Measurements from ENCODE around the gene KERA.

KERA gene

DNA sequence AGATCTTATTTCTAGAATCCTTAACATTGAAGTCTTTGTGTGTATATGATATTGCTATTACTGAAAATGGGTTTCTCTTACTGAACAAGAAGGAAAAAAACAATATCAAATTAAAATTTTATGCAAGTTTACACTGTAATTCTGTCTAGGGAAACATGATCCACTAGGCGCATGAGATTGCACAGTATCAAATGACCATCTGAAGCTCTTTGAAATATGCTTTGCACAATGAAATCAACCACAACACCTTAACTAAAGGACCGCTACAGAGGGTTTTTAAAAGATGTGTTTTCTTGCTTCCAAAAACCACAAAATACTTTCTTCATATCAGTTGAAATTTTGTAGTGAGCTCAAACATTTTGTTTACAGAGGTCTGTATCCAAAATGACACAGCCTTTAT, 15.1 kb upstream of the KERA start:
- H3K27me3 ChIP-seq (ENCODE audit: control insufficient read depth, insufficient read depth, low read length), result no peaks in the 10 kb centered on the region

DNA sequence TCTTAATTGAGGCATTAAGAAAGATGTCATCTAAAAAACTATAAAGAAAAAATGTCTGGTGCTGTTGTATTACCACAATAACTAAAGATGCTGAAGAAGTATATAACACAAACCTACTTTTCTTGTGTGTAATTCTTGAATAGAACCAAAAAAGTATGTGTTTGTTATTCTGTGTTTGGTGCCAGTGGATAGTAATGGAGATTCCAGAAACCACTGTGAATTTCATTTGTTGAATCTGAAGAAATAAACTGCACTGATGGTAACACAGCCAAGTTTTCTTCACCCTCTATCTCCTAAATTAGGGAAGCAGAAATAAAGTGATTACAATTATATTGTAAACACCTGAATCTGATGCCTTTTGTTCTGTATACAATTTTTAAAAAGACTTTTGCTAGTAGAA, 13.1 kb upstream of the KERA start:
- Histone ChIP-seq H3K4me2 (ENCODE audit: low read length) (no peak overlapping the region), H3K9ac (ENCODE audit: low read depth, low read length) (no peak overlapping the region), H3K36me3 (ENCODE audit: insufficient read depth, low read length) (no peaks in the 10 kb centered on the region), H3K27me3 (ENCODE audit: control insufficient read depth, insufficient read depth, low read length) (no peaks in the 10 kb centered on the region), H3K4me1 (ENCODE audit: control insufficient read depth, insufficient read depth, low read length) (no peaks in the 10 kb centered on the region), H3K9me3 (replicated peaks; ENCODE audit: low read length) (no peaks in the 10 kb centered on the region), H3K4me3 (ENCODE audit: low read length) (no peak overlapping the region)

More for the DNA sequence above, 15.1 kb upstream of the KERA start:
- H3K4me3 ChIP-seq (ENCODE audit: low read length), result no peak overlapping the region
- H3K4me1 ChIP-seq (ENCODE audit: control insufficient read depth, insufficient read depth, low read length), result no peaks in the 10 kb centered on the region
- H3K4me2 ChIP-seq (ENCODE audit: low read length), result no peak overlapping the region
- no peaks in the 10 kb centered on the region for H3K9me3 ChIP-seq (replicated peaks; ENCODE audit: low read length)
- H3K9ac ChIP-seq (ENCODE audit: low read depth, low read length), result no peak overlapping the region
- no peaks in the 10 kb centered on the region for H3K36me3 ChIP-seq (ENCODE audit: insufficient read depth, low read length)

DNA sequence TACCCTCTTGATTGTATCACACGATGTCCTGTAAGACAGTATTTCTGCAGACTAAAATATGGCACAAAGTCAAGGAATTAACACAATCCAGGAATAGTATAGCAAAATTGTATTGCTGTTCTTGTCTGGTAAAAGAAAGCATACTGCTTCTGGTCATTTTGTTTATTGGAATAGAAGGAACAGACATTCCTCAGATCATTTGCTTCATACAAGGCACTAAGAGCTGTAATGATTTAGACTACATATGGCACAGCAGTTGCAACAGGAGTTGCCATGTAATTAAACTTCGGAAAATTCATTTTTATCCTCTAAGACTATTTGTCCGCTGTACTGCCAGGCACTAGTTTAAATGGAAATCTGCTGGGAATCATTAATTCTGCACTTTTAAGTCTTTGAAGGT, 7.6 kb upstream of the KERA start:
- no peaks in the 10 kb centered on the region for H3K9me3 ChIP-seq (replicated peaks; ENCODE audit: low read length)
- H3K4me3 ChIP-seq (ENCODE audit: low read length), result no peak overlapping the region
- no peak overlapping the region for H3K4me2 ChIP-seq (ENCODE audit: low read length)
- no peak overlapping the region for H3K9ac ChIP-seq (ENCODE audit: low read depth, low read length)
- H3K4me1 ChIP-seq (ENCODE audit: control insufficient read depth, insufficient read depth, low read length), result no peaks in the 10 kb centered on the region
- H3K27me3 ChIP-seq (ENCODE audit: control insufficient read depth, insufficient read depth, low read length), result no peaks in the 10 kb centered on the region
- H3K36me3 ChIP-seq (ENCODE audit: insufficient read depth, low read length), result no peaks in the 10 kb centered on the region

DNA sequence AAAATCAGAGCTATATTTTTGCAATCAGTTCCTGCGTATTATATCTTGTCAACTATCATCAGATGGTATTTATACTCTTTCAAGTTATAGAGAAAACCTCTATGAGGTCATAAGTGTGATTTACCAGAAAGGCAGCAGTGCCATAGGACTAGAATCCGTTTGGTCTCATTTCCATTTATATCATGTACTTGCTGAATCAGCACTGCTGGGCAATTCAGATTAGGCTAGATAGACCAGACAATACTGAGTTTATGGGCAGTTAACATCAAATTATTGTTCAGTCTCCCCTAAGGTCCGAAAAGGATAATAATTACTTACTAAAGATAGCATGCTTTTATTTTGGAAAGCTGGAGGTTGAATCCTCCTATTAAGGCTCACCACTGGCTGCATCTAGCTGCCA, 6.8 kb upstream of the KERA start:
- H3K4me3 ChIP-seq (ENCODE audit: low read length), result no peak overlapping the region
- no peaks in the 10 kb centered on the region for H3K4me1 ChIP-seq (ENCODE audit: control insufficient read depth, insufficient read depth, low read length)
- no peaks in the 10 kb centered on the region for H3K36me3 ChIP-seq (ENCODE audit: insufficient read depth, low read length)
- no peaks in the 10 kb centered on the region for H3K9me3 ChIP-seq (replicated peaks; ENCODE audit: low read length)
- no peak overlapping the region for H3K9ac ChIP-seq (ENCODE audit: low read depth, low read length)
- H3K4me2 ChIP-seq (ENCODE audit: low read length), result no peak overlapping the region
- no peaks in the 10 kb centered on the region for H3K27me3 ChIP-seq (ENCODE audit: control insufficient read depth, insufficient read depth, low read length)

DNA sequence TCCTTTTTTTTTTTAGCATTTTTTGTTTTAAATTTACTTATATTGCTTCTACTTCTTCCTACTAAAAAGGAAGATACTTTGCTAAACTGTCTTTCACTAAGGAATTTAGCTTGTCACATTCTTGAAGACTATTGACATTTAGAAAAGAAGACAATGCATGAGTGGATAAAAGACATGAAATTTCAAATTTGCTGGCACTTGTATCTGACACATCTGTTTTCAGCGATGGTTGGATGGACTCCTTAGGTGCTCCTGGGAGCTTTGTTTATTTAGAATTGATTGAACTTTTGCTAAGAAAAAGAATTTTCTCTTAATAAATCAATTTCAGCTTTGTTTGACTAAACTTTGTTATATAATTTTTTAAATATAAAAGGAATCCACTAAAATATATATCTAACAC, 3.3 kb upstream of the KERA start:
- H3K4me2 ChIP-seq (ENCODE audit: low read length), result no peak overlapping the region
- H3K27me3 ChIP-seq (ENCODE audit: control insufficient read depth, insufficient read depth, low read length), result no peaks in the 10 kb centered on the region
- no peaks in the 10 kb centered on the region for H3K4me1 ChIP-seq (ENCODE audit: control insufficient read depth, insufficient read depth, low read length)
- no peaks in the 10 kb centered on the region for H3K36me3 ChIP-seq (ENCODE audit: insufficient read depth, low read length)
- H3K9me3 ChIP-seq (replicated peaks; ENCODE audit: low read length), result no peaks in the 10 kb centered on the region
- H3K9ac ChIP-seq (ENCODE audit: low read depth, low read length), result no peak overlapping the region
- no peak overlapping the region for H3K4me3 ChIP-seq (ENCODE audit: low read length)

DNA sequence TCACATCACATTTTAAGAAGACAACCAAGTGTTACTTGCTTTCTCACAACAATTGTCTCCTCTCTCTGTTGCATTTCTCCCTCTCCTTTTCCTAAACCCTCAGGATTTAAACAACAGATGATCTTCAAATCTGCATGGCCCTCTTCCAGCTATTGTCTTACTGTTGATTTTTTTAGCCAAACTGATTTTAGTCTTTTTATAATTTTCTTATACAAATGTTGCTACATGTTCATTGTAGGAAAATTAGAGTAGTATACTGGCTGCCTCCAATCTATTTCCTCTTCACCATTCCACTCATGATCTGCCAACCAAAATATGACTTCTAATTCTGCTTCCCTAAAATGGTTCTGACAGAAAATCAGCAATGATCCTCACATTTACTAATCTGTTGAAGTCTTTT, 1.4 kb upstream of the KERA start:
- no peak overlapping the region for H3K4me2 ChIP-seq (ENCODE audit: low read length)
- H3K9ac ChIP-seq (ENCODE audit: low read depth, low read length), result no peak overlapping the region
- no peaks in the 10 kb centered on the region for H3K27me3 ChIP-seq (ENCODE audit: control insufficient read depth, insufficient read depth, low read length)
- H3K4me3 ChIP-seq (ENCODE audit: low read length), result no peak overlapping the region
- H3K9me3 ChIP-seq (replicated peaks; ENCODE audit: low read length), result no peaks in the 10 kb centered on the region
- H3K36me3 ChIP-seq (ENCODE audit: insufficient read depth, low read length), result no peaks in the 10 kb centered on the region
- H3K4me1 ChIP-seq (ENCODE audit: control insufficient read depth, insufficient read depth, low read length), result peaks cover 3% of the 10 kb centered on the region

DNA sequence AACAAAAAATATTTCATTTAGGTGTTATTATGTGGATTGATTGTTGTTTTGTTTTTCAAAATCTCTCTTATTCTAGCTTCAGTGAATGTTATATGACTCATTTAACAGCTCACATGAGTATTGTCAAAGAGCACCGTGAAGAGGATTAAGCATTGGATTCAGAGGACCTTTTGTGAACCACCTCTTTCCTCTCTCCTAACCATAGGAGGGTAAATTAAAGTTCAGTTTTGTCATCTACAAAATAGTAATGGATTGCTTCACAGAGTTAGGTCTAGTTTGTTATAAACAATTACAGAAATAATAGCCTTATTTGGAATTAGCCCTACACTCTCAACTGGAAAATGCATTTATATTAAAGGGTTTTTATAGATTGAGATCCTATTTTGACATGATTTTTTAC, 962 bp upstream of the KERA start:
- Histone ChIP-seq H3K4me2 (ENCODE audit: low read length) (no peak overlapping the region), H3K4me3 (ENCODE audit: low read length) (no peak overlapping the region), H3K9ac (ENCODE audit: low read depth, low read length) (no peak overlapping the region)

DNA sequence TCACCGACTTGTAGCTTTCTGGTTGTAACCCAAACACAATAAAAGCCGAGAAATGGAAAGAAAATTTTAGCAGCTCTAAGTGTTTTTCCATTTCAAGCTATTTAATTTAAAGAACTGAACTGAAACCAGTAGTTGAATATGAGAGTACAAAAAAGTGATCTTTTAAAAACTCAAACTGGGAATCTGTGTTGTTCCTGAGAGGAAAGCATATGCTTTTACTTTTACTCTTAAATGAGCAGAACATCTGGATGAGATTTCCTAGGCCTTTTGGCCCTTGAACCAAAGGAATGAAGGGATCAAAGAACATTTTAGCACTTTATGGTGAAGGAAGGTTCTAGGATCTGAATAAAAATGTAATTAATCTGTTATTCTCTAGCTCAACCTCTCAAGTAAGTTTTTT, 1.3 kb downstream of the KERA start:
- H3K27me3 ChIP-seq (ENCODE audit: control insufficient read depth, insufficient read depth, low read length), result no peaks in the 10 kb centered on the region
- peaks cover 11% of the 10 kb centered on the region for H3K4me1 ChIP-seq (ENCODE audit: control insufficient read depth, insufficient read depth, low read length)
- H3K9ac ChIP-seq (ENCODE audit: low read depth, low read length), result no peak overlapping the region
- H3K36me3 ChIP-seq (ENCODE audit: insufficient read depth, low read length), result no peaks in the 10 kb centered on the region
- H3K4me2 ChIP-seq (ENCODE audit: low read length), result no peak overlapping the region
- H3K9me3 ChIP-seq (replicated peaks; ENCODE audit: low read length), result no peaks in the 10 kb centered on the region
- no peak overlapping the region for H3K4me3 ChIP-seq (ENCODE audit: low read length)

More for the DNA sequence above, 962 bp upstream of the KERA start:
- H3K27me3 ChIP-seq (ENCODE audit: control insufficient read depth, insufficient read depth, low read length), result no peaks in the 10 kb centered on the region
- no peaks in the 10 kb centered on the region for H3K9me3 ChIP-seq (replicated peaks; ENCODE audit: low read length)
- peaks cover 6% of the 10 kb centered on the region for H3K4me1 ChIP-seq (ENCODE audit: control insufficient read depth, insufficient read depth, low read length)
- H3K36me3 ChIP-seq (ENCODE audit: insufficient read depth, low read length), result no peaks in the 10 kb centered on the region

DNA sequence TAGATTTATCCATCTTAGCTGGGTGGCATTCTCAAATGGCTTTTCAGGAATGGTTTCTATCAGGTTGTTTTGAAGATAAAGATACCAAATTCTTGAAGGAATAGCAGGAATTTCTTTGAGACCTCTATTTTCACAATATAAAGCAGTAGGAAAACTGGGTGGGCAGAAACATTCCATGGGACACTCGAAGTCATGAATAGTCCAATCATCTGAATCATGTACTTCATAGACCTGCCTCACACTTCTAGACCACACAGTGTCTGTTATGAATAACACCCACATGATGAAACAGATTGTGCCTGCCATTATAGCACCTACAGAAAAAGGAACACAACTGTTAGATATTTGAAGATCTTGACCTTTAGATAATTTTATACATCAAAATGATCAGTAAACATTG, 1.8 kb downstream of the KERA start:
- no peaks in the 10 kb centered on the region for H3K27me3 ChIP-seq (ENCODE audit: control insufficient read depth, insufficient read depth, low read length)
- no peaks in the 10 kb centered on the region for H3K9me3 ChIP-seq (replicated peaks; ENCODE audit: low read length)
- H3K9ac ChIP-seq (ENCODE audit: low read depth, low read length), result no peak overlapping the region
- H3K36me3 ChIP-seq (ENCODE audit: insufficient read depth, low read length), result no peaks in the 10 kb centered on the region
- no peak overlapping the region for H3K4me2 ChIP-seq (ENCODE audit: low read length)
- peaks cover 11% of the 10 kb centered on the region for H3K4me1 ChIP-seq (ENCODE audit: control insufficient read depth, insufficient read depth, low read length)
- no peak overlapping the region for H3K4me3 ChIP-seq (ENCODE audit: low read length)

DNA sequence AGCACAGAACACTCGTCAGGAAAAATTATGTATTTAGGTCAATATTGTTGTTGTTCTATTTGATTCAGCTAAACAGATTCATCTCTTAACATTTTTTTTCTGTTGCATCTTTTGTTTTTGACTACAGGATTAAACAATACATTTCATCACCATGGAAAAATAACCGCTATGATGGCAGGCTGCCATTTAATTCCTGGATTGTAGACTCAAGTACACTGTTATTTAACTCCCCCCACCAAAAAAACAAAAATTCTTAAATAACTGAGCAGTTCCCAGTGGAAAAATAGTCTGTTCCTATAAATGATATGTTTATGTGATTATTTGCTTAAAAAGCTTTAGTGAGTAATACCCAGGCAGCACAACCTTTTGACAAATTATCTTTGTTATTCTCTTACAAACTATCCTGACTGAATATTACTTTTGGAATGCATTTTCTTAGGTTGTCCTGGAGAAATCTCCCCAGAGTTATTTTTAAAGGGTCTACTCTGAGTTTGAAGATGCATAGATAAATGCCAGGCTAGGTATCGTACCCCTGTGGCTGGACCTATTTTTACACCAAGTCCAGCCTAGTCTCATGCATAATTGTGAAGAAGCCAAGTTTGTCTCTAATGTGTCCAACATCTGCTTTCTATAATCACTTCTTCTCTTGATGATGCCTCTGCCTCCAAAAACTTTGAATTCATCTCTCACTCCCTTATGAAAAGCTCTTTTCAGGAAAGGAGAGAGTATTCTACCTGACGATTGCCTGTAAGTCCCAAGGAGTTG, 3.7 kb downstream of the KERA start:
- Histone ChIP-seq H3K4me3 (ENCODE audit: low read length) (no peak overlapping the region), H3K9me3 (replicated peaks; ENCODE audit: low read length) (no peaks in the 10 kb centered on the region), H3K4me2 (ENCODE audit: low read length) (no peak overlapping the region), H3K9ac (ENCODE audit: low read depth, low read length) (no peak overlapping the region), H3K27me3 (ENCODE audit: control insufficient read depth, insufficient read depth, low read length) (no peaks in the 10 kb centered on the region), H3K4me1 (ENCODE audit: control insufficient read depth, insufficient read depth, low read length) (peaks cover 11% of the 10 kb centered on the region), H3K36me3 (ENCODE audit: insufficient read depth, low read length) (no peaks in the 10 kb centered on the region)

DNA sequence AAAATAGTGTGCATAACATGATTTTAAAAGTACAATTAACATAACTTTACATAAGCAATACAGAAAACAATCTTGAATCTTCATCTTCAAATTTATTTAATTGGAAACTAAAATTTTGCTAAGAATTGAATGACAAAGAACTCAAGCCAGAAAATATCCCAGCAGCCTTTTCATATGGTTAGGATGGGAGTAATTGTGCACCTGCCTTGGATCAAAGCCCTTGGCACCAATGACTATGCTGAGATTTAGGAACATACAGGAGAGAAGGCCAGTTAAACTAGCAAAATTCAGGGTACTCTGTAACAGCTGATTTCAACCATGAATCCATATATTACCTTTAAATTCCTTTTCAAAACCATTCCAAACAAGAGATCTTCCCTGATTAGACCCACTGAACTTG, 5.8 kb downstream of the KERA start:
- Histone ChIP-seq H3K4me1 (ENCODE audit: control insufficient read depth, insufficient read depth, low read length) (peaks cover 11% of the 10 kb centered on the region), H3K4me2 (ENCODE audit: low read length) (no peak overlapping the region), H3K36me3 (ENCODE audit: insufficient read depth, low read length) (no peaks in the 10 kb centered on the region), H3K9me3 (replicated peaks; ENCODE audit: low read length) (no peaks in the 10 kb centered on the region), H3K27me3 (ENCODE audit: control insufficient read depth, insufficient read depth, low read length) (no peaks in the 10 kb centered on the region), H3K9ac (ENCODE audit: low read depth, low read length) (no peak overlapping the region), H3K4me3 (ENCODE audit: low read length) (no peak overlapping the region)

DNA sequence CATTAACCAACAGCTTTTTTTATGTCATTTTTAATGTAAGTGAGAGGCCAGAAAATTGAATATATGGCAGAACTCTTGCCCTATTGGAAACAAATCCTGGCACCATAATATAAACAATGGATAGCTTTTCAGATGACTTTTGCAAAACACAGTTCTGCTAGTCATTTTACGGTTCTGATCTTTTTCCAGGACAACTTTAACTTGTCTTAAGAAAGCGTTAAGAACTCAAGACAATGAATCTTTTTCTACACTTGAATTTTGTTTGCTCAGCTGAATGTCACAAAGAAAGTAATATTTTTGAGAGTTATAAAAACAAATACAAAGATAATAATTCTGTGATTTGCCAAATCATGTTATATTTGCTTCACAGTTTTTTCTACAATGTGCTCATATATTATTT, 13.2 kb downstream of the KERA start:
- Histone ChIP-seq H3K4me3 (ENCODE audit: low read length) (no peak overlapping the region), H3K36me3 (ENCODE audit: insufficient read depth, low read length) (no peaks in the 10 kb centered on the region)

More for the DNA sequence above, 13.2 kb downstream of the KERA start:
- H3K9ac ChIP-seq (ENCODE audit: low read depth, low read length), result no peak overlapping the region
- no peak overlapping the region for H3K4me2 ChIP-seq (ENCODE audit: low read length)
- no peaks in the 10 kb centered on the region for H3K27me3 ChIP-seq (ENCODE audit: control insufficient read depth, insufficient read depth, low read length)
- H3K9me3 ChIP-seq (replicated peaks; ENCODE audit: low read length), result no peaks in the 10 kb centered on the region
- no peaks in the 10 kb centered on the region for H3K4me1 ChIP-seq (ENCODE audit: control insufficient read depth, insufficient read depth, low read length)
